Neural progenitor cell (in vitro differentiated cells): ENCODE results near the gene PRPSAP1. TPM values are rescaled to one million over a fixed set of nuclear protein-coding genes. Genes with fewer than 3 reads are reported as not detected.

ENCODE experiments used
- DNase-seq: peaks from one replicate; pipeline ENCODE4 v3.0.0-alpha.2; 2016; ENCODE audit warnings: low spot score
- H2AFZ ChIP-seq: fragments of 200-600 bp; sonication (generic); replicated peaks from 2 replicates; pipeline ENCODE4 v1.6.1; 2016; ENCODE audit warnings: antibody characterized with exemption
- H3F3A ChIP-seq: fragments of 200-600 bp; sonication (generic); 2 replicates; pipeline ENCODE4 v1.6.1; 2016; ENCODE audit warnings: antibody characterized with exemption, low read depth
- H3K27ac ChIP-seq: fragments of 200-600 bp; sonication (generic); 2 replicates; pipeline ENCODE4 v1.5.1; 2016; ENCODE audit warnings: mild to moderate bottlenecking
- H3K27me3 ChIP-seq: fragments of 200-600 bp; sonication (generic); 2 replicates; pipeline ENCODE4 v1.6.1; 2016; ENCODE audit warnings: mild to moderate bottlenecking, moderate library complexity
- H3K36me3 ChIP-seq: fragments of 200-600 bp; sonication (generic); 2 replicates; pipeline ENCODE4 v1.5.1; 2016
- H3K4me1 ChIP-seq: fragments of 200-600 bp; sonication (generic); 2 replicates; pipeline ENCODE4 v1.6.1; 2016; ENCODE audit warnings: mixed run types
- H3K4me2 ChIP-seq: fragments of 200-600 bp; sonication (generic); 2 replicates; pipeline ENCODE4 v1.6.1; 2016
- H3K4me3 ChIP-seq: fragments of 200-600 bp; sonication (generic); 2 replicates; pipeline ENCODE4 v1.5.1; 2016
- H3K79me2 ChIP-seq: fragments of 200-600 bp; sonication (generic); 2 replicates; pipeline ENCODE4 v1.6.1; 2016; ENCODE audit warnings: low read depth
- H3K9ac ChIP-seq: fragments of 200-600 bp; sonication (generic); 2 replicates; pipeline ENCODE4 v1.6.1; 2016
- H3K9me3 ChIP-seq: fragments of 200-600 bp; sonication (generic); 2 replicates; pipeline ENCODE4 v1.5.1; 2016; ENCODE audit warnings: low read depth
- H4K20me1 ChIP-seq: fragments of 200-600 bp; sonication (generic); 2 replicates; pipeline ENCODE4 v1.6.1; 2016; ENCODE audit warnings: low read depth
- H3K27ac Mint-ChIP-seq: 3 replicates; pipeline ENCODE4 v1.8.0; 2021; ENCODE audit warnings: mixed read lengths
- H3K27me3 Mint-ChIP-seq: 2 replicates; pipeline ENCODE4 v1.8.0; 2022; ENCODE audit warnings: low read depth, mild to moderate bottlenecking, inconsistent platforms, moderate library complexity, mixed read lengths; ENCODE audit not compliant: insufficient read depth
- H3K36me3 Mint-ChIP-seq: 3 replicates; pipeline ENCODE4 v1.8.0; 2021; ENCODE audit warnings: mixed read lengths
- H3K4me1 Mint-ChIP-seq: 3 replicates; pipeline ENCODE4 v1.8.0; 2021; ENCODE audit warnings: mixed read lengths
- H3K4me3 Mint-ChIP-seq: 3 replicates; pipeline ENCODE4 v1.8.0; 2021; ENCODE audit warnings: mild to moderate bottlenecking, moderate library complexity, mixed read lengths
- H3K9me3 Mint-ChIP-seq: 3 replicates; pipeline ENCODE4 v1.8.0; 2020; ENCODE audit warnings: mixed read lengths
- CTCF ChIP-seq: fragments of 200-600 bp; sonication (generic); IDR thresholded peaks from 2 replicates; pipeline ENCODE4 v1.5.1; 2017; ENCODE audit warnings: antibody characterized with exemption, mild to moderate bottlenecking
- EZH2 ChIP-seq: fragments of 200-600 bp; sonication (generic); IDR thresholded peaks from 2 replicates; pipeline ENCODE4 v1.6.1; 2017; ENCODE audit warnings: antibody characterized with exemption, mild to moderate bottlenecking, moderate library complexity
- EZH2phosphoT487 ChIP-seq: fragments of 200-600 bp; sonication (generic); IDR thresholded peaks from 2 replicates; pipeline ENCODE4 v1.6.1; 2017; ENCODE audit warnings: antibody characterized with exemption
- total RNA-seq: library from RNA; depleted of rRNA; stranded (reverse); fragments of >200 nt; gene quantifications from 2 replicates; pipeline ENCODE4 v1.2.3, GENCODE V29; 2015; ENCODE audit warnings: low replicate concordance

Gene PRPSAP1
- total RNA-seq, 1 donor from 2014 or later: 89.7 TPM

DNA sequence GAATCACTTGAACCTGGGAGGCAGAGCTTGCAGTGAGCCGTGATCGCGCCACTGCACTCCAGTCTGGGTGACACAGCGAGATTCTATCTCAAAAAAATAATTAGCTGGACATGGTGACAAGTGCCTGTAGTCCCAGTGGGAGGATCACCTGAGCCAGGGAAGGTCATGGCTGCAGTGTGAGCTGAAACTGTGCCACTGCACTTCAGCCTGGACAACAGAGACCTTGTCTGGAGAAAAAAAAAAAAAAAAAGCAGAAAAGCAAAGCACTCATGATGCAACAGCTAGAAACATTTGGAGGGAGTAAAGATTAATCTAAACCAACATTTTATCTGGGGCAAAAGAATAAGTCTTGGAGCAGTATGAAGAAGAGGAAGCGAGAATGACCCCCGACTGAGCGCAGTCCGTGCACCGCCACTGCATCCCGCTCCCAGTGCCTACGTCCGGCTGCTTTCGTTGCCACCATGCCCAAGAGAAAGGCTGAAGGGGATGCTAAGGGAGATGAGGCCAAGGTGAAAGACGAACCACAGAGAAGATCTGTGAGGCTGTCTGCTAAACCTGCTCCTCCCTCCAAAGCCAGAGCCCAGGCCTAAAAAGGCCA lies 8.2 kb downstream of the PRPSAP1 start:
- no peaks in the 10 kb centered on the region for H3F3A ChIP-seq
- no peak overlapping the region for H3K9ac ChIP-seq
- Mint-ChIP-seq H3K4me1 (no peaks in the 10 kb centered on the region), H3K27me3 (no peaks in the 10 kb centered on the region), H3K27ac (peak overlapping the region; percentile 57), H3K4me3 (no peak overlapping the region), H3K36me3 (peaks cover 37% of the 10 kb centered on the region), H3K9me3 (no peaks in the 10 kb centered on the region)
- no peak overlapping the region for H2AFZ ChIP-seq
- no peak overlapping the region for H3K27ac ChIP-seq
- H3K27me3 ChIP-seq: no peaks in the 10 kb centered on the region
- TF ChIP-seq EZH2 (no peak), CTCF (no peak), EZH2phosphoT487 (no peak)
- H3K36me3 ChIP-seq: no peaks in the 10 kb centered on the region
- H3K4me3 ChIP-seq: no peak overlapping the region
- H3K9me3 ChIP-seq: no peaks in the 10 kb centered on the region
- no peaks in the 10 kb centered on the region for H4K20me1 ChIP-seq
- no peak overlapping the region for H3K4me2 ChIP-seq
- H3K4me1 ChIP-seq: no peaks in the 10 kb centered on the region
- peaks cover 8% of the 10 kb centered on the region for H3K79me2 ChIP-seq
- DNase-seq: no peak

GRCh38 chr17:76343106-76343505 lies 10.6 kb downstream of the PRPSAP1 start:
- Mint-ChIP-seq H3K36me3 (peaks cover 46% of the 10 kb centered on the region), H3K27me3 (no peaks in the 10 kb centered on the region), H3K4me1 (no peaks in the 10 kb centered on the region), H3K9me3 (no peaks in the 10 kb centered on the region), H3K27ac (no peak overlapping the region), H3K4me3 (no peak overlapping the region)
- Histone ChIP-seq H3K4me3 (no peak overlapping the region), H3F3A (no peaks in the 10 kb centered on the region), H3K9ac (no peak overlapping the region), H3K27ac (no peak overlapping the region), H3K36me3 (no peaks in the 10 kb centered on the region), H4K20me1 (no peaks in the 10 kb centered on the region), H3K9me3 (no peaks in the 10 kb centered on the region), H3K4me2 (no peak overlapping the region), H3K79me2 (no peaks in the 10 kb centered on the region), H3K4me1 (no peaks in the 10 kb centered on the region), H3K27me3 (no peaks in the 10 kb centered on the region), H2AFZ (no peak overlapping the region)
- DNase-seq: no peak
- TF ChIP-seq EZH2phosphoT487 (no peak), CTCF (no peak), EZH2 (no peak)

DNA sequence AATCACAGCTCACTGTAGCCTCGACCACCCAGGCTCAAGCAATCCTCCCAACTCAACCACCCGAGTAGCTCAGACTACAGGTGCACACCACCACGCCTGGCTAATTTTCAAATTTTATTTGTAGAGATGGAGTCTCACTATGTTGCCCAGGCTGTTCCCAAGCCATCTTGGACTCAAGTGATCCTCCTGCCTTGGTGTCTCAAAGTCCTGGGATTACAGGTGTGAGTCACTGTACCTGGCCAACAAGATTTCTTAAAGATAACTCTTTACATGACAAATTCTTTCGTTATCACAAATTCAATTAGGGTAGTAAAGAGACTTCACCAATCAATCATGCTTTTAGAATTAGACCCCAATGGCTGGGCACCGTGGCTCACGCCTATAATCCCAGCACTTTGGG lies 12.4 kb downstream of the PRPSAP1 start:
- H3K9ac ChIP-seq: no peak overlapping the region
- TF ChIP-seq EZH2phosphoT487 (no peak), CTCF (no peak), EZH2 (no peak)
- no peak overlapping the region for H3K27ac Mint-ChIP-seq
- H3F3A ChIP-seq: peaks cover 13% of the 10 kb centered on the region
- H3K27me3 ChIP-seq: no peaks in the 10 kb centered on the region
- H3K4me2 ChIP-seq: no peak overlapping the region
- H3K27me3 Mint-ChIP-seq: no peaks in the 10 kb centered on the region
- no peak for DNase-seq
- H3K9me3 ChIP-seq: no peaks in the 10 kb centered on the region
- no peak overlapping the region for H3K27ac ChIP-seq
- no peak overlapping the region for H3K4me3 Mint-ChIP-seq
- no peaks in the 10 kb centered on the region for H3K79me2 ChIP-seq
- H2AFZ ChIP-seq: no peak overlapping the region
- H3K4me1 Mint-ChIP-seq: no peaks in the 10 kb centered on the region
- no peaks in the 10 kb centered on the region for H4K20me1 ChIP-seq
- H3K9me3 Mint-ChIP-seq: no peaks in the 10 kb centered on the region
- H3K36me3 Mint-ChIP-seq: peaks cover 36% of the 10 kb centered on the region
- peaks cover 7% of the 10 kb centered on the region for H3K4me1 ChIP-seq
- no peaks in the 10 kb centered on the region for H3K36me3 ChIP-seq
- no peak overlapping the region for H3K4me3 ChIP-seq
